Astrocyte (in vitro differentiated cells and primary cell): ENCODE results near the gene ZNF273. TPM values are rescaled to one million over a fixed set of nuclear protein-coding genes. Genes with fewer than 3 reads are reported as not detected.

ENCODE experiments used
- DNase-seq: peaks from one replicate; pipeline ENCODE4 v3.0.0-alpha.2; 2010; ENCODE audit warnings: low read depth
- FAIRE-seq: peaks from 2 replicates; lab custom pipeline; 2011; peaks lifted over from hg19 to GRCh38; lab: Jason Lieb, UNC
- H2AFZ ChIP-seq: 2 replicates; pipeline ENCODE4 v1.6.0; 2012; ENCODE audit warnings: low read depth, low read length, inconsistent platforms
- H3K27ac ChIP-seq: 2 replicates; pipeline ENCODE4 v1.5.1; 2011; ENCODE audit warnings: low read depth, low read length, inconsistent platforms
- H3K27me3 ChIP-seq: 2 replicates; pipeline ENCODE4 v1.6.0; 2011; ENCODE audit warnings: low read length, inconsistent platforms; ENCODE audit not compliant: insufficient read depth
- H3K36me3 ChIP-seq: 2 replicates; pipeline ENCODE4 v1.5.1; 2011; ENCODE audit warnings: low read length, inconsistent platforms; ENCODE audit not compliant: insufficient read depth
- H3K4me1 ChIP-seq: 2 replicates; pipeline ENCODE4 v1.5.1; 2011; ENCODE audit warnings: low read length, inconsistent platforms; ENCODE audit not compliant: insufficient read depth
- H3K4me2 ChIP-seq: 2 replicates; pipeline ENCODE4 v1.6.0; 2012; ENCODE audit warnings: low read length, inconsistent platforms
- H3K4me3 ChIP-seq: 2 replicates; pipeline ENCODE4 v1.5.1; 2011; ENCODE audit warnings: low read depth, mild to moderate bottlenecking, low read length, inconsistent platforms; ENCODE audit not compliant: insufficient read depth
- H3K79me2 ChIP-seq: 2 replicates; pipeline ENCODE4 v1.6.0; 2012; ENCODE audit warnings: mild to moderate bottlenecking, low read length, inconsistent platforms; ENCODE audit not compliant: insufficient read depth
- H3K9ac ChIP-seq: 2 replicates; pipeline ENCODE4 v1.6.0; 2012; ENCODE audit warnings: mild to moderate bottlenecking, low read length, inconsistent platforms
- H3K9me3 ChIP-seq: 2 replicates; pipeline ENCODE4 v1.5.1; 2012; ENCODE audit warnings: low read depth, mild to moderate bottlenecking, low read length, inconsistent platforms; ENCODE audit not compliant: insufficient read depth
- H4K20me1 ChIP-seq: 2 replicates; pipeline ENCODE4 v1.6.0; 2012; ENCODE audit warnings: low read length, inconsistent platforms; ENCODE audit not compliant: insufficient read depth
- H3K27ac Mint-ChIP-seq: one replicate; pipeline ENCODE4 v1.8.0; 2021; ENCODE audit warnings: mild to moderate bottlenecking, mixed read lengths; ENCODE audit not compliant: unreplicated experiment
- H3K27me3 Mint-ChIP-seq: one replicate; pipeline ENCODE4 v1.8.0; 2021; ENCODE audit warnings: low read depth, mixed read lengths; ENCODE audit not compliant: unreplicated experiment
- H3K36me3 Mint-ChIP-seq: one replicate; pipeline ENCODE4 v1.8.0; 2021; ENCODE audit warnings: low read depth, mixed read lengths; ENCODE audit not compliant: unreplicated experiment
- H3K4me1 Mint-ChIP-seq: one replicate; pipeline ENCODE4 v1.8.0; 2021; ENCODE audit warnings: low read depth, mixed read lengths; ENCODE audit not compliant: unreplicated experiment
- H3K4me3 Mint-ChIP-seq: one replicate; pipeline ENCODE4 v1.8.0; 2021; ENCODE audit warnings: mild to moderate bottlenecking, moderate library complexity, mixed read lengths; ENCODE audit not compliant: unreplicated experiment
- H3K9me3 Mint-ChIP-seq: one replicate; pipeline ENCODE4 v1.8.0; 2021; ENCODE audit warnings: mild to moderate bottlenecking, mixed read lengths; ENCODE audit not compliant: unreplicated experiment
- CTCF ChIP-seq: IDR thresholded peaks from 2 replicates; pipeline ENCODE4 v1.5.1; 2011; ENCODE audit warnings: low read depth, mild to moderate bottlenecking, inconsistent platforms, low read length, moderate library complexity; ENCODE audit not compliant: insufficient read depth
- EZH2 ChIP-seq: IDR thresholded peaks from 2 replicates; pipeline ENCODE4 v1.6.1; 2012; ENCODE audit warnings: mild to moderate bottlenecking, low read length, inconsistent platforms; ENCODE audit not compliant: insufficient read depth
- total RNA-seq: library from RNA; stranded (reverse); gene quantifications from 2 replicates; pipeline ENCODE4 v1.2.1, GENCODE V29; 2021

ZNF273 gene
- total RNA-seq, 1 donor from 2014 or later: 5.0 TPM

GRCh38 chr7:64887756-64888508, 15.1 kb upstream of the ZNF273 start:
- DNase-seq (no peak), FAIRE-seq (no peak)
- H3K9me3 Mint-ChIP-seq: peaks cover 17% of the 10 kb centered on the region
- TF ChIP-seq EZH2: no peak
- TF ChIP-seq CTCF: no peak
- no peak overlapping the region for H2AFZ ChIP-seq
- no peaks in the 10 kb centered on the region for H3K79me2 ChIP-seq
- H3K36me3 Mint-ChIP-seq: no peaks in the 10 kb centered on the region
- peaks cover 12% of the 10 kb centered on the region for H3K27me3 ChIP-seq
- H3K27ac ChIP-seq: no peak overlapping the region
- no peaks in the 10 kb centered on the region for H3K4me1 ChIP-seq
- H3K36me3 ChIP-seq: no peaks in the 10 kb centered on the region
- H3K4me2 ChIP-seq: peak overlapping the region; percentile 82
- peaks cover 78% of the 10 kb centered on the region for H3K27me3 Mint-ChIP-seq
- no peak overlapping the region for H3K27ac Mint-ChIP-seq
- H4K20me1 ChIP-seq: no peaks in the 10 kb centered on the region
- H3K4me3 Mint-ChIP-seq: no peak overlapping the region
- H3K4me3 ChIP-seq: no peak overlapping the region
- peaks cover 5% of the 10 kb centered on the region for H3K9me3 ChIP-seq
- H3K9ac ChIP-seq: no peak overlapping the region
- no peaks in the 10 kb centered on the region for H3K4me1 Mint-ChIP-seq

DNA sequence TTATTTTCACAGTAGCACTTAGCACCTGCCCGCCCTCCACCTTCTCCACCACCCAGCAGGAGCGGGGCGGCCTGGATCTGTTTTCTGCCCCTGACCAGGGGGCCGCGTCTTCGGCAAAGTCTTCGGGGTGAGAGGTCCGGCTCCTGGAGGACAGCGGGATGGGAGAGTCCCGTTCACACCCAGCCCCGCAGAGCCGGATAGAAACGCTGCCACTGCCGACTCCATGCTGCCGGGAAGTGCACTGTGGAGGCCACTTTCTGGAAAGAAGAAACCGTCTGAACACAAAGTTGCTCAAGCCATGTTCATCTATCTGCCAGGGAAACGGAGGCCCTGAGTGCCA, 14.5 kb upstream of the ZNF273 start:
- peaks cover 5% of the 10 kb centered on the region for H3K9me3 ChIP-seq
- H4K20me1 ChIP-seq: no peaks in the 10 kb centered on the region
- peaks cover 75% of the 10 kb centered on the region for H3K27me3 Mint-ChIP-seq
- H3K9ac ChIP-seq: no peak overlapping the region
- FAIRE-seq (no peak), DNase-seq (no peak)
- peak overlapping the region; percentile 82 for H3K4me2 ChIP-seq
- peaks cover 13% of the 10 kb centered on the region for H3K9me3 Mint-ChIP-seq
- TF ChIP-seq EZH2: no peak
- TF ChIP-seq CTCF: no peak
- H2AFZ ChIP-seq: peak overlapping the region; percentile 73
- no peaks in the 10 kb centered on the region for H3K36me3 Mint-ChIP-seq
- H3K4me1 ChIP-seq: no peaks in the 10 kb centered on the region
- no peaks in the 10 kb centered on the region for H3K36me3 ChIP-seq
- H3K27ac ChIP-seq: no peak overlapping the region
- H3K27ac Mint-ChIP-seq: no peak overlapping the region
- H3K4me3 Mint-ChIP-seq: peak overlapping the region; percentile 80
- no peaks in the 10 kb centered on the region for H3K4me1 Mint-ChIP-seq
- no peaks in the 10 kb centered on the region for H3K79me2 ChIP-seq
- H3K27me3 ChIP-seq: peaks cover 12% of the 10 kb centered on the region
- peak overlapping the region; percentile 5 for H3K4me3 ChIP-seq
